Measurements from ENCODE around the gene CDH23.

DNA sequence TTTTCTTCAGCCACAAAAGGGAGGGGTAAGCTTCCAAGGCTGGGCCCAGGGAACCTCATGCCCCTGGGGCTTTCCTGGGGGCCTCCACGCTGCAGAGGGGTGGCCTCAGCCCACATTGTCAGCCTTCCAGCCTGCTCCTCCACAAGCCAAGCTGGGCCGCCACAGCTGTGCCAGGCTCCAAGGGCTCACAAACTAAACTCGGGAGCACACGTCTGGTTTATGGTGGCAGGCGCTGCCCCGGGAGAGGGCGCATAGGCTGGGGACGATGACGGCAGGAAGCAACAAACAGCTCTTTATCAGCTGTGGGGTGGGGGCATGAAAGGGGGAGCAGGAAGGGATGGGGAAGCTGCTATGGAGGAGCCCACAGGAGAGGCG is 6.3 kb upstream of the CDH23 start:
- TF ChIP-seq CTCF (IDR thresholded peaks at IDR 0.05) (no peak), POLR2A (IDR thresholded peaks at IDR 0.05) (no peak)
